ENCODE results near the gene ANKRD53.

- TF ChIP-seq CTCF (IDR thresholded peaks at IDR 0.05) (no peak), ZFX (IDR thresholded peaks at IDR 0.05; ENCODE audit: borderline replicate concordance) (no peak)
Measured at GRCh38 chr2:70957798-70958197, 20.6 kb upstream of the ANKRD53 start.
